ENCODE results near the gene ITGA5. TPM values are rescaled to one million over a fixed set of nuclear protein-coding genes. Genes with fewer than 3 reads are reported as not detected.

Gene ITGA5
- total RNA-seq, 1 donor from 2014 or later: 53.5 TPM

DNA sequence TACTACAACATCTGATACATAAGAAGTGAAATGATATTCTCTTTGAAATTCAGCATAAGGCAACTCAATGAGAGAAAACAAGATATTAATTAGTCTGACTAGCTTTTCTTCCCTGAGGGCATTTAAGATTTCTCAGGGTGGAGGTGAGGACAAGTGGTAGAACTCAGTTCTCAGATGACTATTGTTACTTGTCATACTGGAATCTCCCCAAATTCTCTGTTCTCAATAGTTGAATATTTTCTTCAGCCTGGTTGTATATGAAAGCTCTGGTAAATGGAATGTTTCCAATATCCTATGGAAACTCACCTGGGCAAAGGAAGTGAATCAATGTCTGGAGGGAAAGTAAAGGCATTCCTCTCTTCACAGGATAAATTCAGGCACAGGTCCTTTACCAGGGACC lies 18.2 kb upstream of the ITGA5 start:
- DNase-seq (ENCODE audit: missing footprints) (no peak), ATAC-seq (no peak)
- intact Hi-C loops (cut with DNase I): no loop called here

DNA sequence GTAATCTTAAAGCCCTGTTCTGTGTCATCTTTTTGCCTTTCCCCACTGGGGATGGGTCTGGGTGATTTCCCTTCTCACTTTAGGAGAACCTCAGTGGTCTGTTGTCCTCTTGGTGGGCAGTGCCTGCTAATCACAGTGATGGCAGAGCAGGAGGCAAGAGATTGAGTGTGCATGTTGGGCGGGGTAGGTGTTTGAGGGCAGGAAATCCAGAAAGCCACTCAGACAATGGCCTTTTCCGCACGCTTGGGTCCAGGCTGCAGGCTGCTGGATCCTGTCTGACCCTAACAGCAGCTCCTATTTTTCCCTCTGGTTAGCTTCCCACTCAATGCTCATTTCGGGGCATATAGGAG lies 13.7 kb upstream of the ITGA5 start:
- ATAC-seq (no peak), DNase-seq (ENCODE audit: missing footprints) (no peak)
- intact Hi-C loops (cut with DNase I): loop anchor here (2.0 kb wide), 1 partner anchor 14 kb away; the partner anchor contains the start of gene ITGA5

- DNase-seq (ENCODE audit: missing footprints) (no peak), ATAC-seq (peak; percentile 68)
- intact Hi-C loops (cut with DNase I): loop anchor here (2.0 kb wide), 1 partner anchor 13 kb away; the partner anchor contains the start of gene ITGA5
Measured at GRCh38 chr12:54431911-54432814, 13.1 kb upstream of the ITGA5 start.

- DNase-seq (ENCODE audit: missing footprints) (no peak), ATAC-seq (no peak)
- intact Hi-C loops (cut with DNase I): no loop called here
Measured at GRCh38 chr12:54430471-54431069, 11.5 kb upstream of the ITGA5 start.

DNA sequence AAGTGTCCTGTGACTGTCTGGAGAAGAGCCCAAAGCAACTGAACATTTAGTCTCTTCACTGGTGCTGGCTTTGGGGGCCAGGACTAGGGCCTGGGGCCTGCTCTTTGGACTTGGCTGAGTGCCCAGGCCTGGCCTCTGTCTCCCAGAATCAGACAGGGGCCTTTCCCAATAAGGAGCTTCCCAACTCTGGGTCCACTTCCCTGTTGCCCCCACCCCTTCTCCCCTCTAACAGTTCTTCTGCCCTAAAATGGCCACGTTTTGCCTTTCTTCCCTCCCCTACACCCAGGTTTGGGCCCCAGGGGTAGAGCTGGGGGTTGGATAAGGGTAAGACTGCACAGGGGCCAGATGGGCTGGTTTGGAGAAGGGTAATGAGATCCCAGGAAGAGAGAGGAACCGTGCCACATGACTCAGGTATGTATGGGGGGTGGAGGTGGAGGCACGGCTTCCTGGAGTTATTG lies 10.0 kb upstream of the ITGA5 start:
- DNase-seq (ENCODE audit: missing footprints) (no peak), ATAC-seq (no peak)
- intact Hi-C loops (cut with DNase I): no loop called here

DNA sequence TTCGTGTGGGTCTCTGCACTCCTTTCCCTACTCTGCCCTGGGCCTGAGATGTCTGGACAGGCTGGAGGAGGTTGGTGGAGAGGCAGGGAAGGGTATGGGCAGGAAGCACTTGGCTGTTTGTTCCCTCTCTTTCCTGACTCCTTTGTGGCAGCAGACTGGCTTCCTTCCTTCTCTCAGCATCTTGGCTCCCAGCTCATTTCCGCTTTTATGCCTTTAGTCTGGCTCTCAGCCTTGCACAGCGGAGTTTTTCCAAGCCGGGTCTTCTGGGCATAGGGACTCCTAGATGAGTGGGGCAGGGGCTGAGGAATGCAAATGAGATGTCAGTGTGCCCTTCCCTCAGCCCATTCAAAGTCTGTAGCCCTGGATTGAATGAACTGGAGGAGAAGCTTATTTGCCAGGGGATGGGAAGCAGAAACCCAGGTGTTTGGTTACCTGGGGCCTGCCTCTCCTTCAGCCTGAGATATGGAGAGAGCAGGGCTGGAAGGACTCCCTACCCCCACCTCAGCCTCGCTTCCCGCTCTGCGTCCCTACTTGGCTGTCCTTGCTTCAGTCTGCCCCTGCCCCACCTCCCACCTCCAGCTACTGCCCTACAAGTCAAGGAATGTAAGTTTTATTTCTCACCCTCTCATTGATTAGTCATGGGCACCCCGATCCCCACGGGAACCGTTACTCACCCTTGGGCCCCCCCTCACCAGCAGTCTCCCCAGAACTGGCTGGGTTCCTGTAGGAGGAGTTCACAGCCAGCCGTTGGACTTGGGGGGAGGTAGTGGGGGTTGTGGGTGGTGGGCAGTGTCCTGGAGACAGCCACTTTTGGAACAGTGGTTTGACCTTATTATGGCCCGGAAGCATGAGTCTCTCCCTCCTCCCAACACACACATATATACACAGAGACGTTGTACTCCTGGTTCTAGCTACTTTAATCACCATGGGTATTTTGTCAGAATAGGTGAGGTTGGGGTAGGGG lies 9.3 kb upstream of the ITGA5 start:
- no peak for DNase-seq (ENCODE audit: missing footprints)
- ATAC-seq: peak; percentile 10
- intact Hi-C loops (cut with DNase I): no loop called here

DNA sequence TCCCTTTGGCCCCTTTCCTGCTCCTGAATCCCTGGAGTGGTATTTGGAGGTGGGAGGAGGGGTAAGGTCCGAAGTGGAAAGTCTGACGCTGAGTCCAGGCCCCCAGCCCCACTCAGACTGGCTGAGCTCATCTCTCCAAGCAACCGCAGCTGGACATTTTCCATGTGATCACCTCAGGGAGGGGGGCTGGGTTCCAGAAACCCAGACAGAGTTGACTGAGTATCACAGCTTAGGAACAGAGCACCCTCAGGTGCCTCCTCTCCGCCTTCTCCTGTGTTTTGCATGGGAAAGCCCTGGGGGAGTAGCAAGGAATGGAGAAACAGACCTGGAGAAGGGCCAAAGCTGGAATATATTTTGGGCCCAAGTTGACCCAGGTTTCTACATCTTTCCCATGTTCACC lies 8.0 kb upstream of the ITGA5 start:
- DNase-seq (ENCODE audit: missing footprints): no peak

GRCh38 chr12:54426690-54427089 lies 7.6 kb upstream of the ITGA5 start:
- ATAC-seq (no peak), DNase-seq (ENCODE audit: missing footprints) (no peak)
- intact Hi-C loops (cut with DNase I): no loop called here

More for the DNA sequence above, 8.0 kb upstream of the ITGA5 start:
- intact Hi-C loops (cut with DNase I): no loop called here
- ATAC-seq: no peak

DNA sequence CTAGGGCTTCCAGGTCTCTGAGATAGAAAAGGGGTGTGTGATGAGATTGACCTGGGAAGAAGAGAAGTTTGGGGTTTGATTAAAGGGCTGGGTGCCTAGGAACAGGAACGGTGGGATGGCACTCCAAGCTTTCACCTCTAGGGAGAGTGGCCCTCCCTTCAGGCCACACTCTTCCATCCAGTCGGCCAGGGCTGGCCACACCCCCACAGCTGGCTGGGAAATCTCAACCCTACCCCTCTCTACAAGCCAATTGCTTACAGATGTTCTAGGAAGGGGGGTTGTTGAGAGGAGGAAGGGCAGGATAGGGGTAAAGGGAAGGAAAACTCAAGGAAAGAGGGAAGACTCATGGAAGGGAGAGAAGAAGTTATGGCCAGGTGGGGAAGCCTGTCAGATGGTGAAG lies 6.6 kb upstream of the ITGA5 start:
- ATAC-seq: peak; percentile 29
- no peak for DNase-seq (ENCODE audit: missing footprints)
- intact Hi-C loops (cut with DNase I): no loop called here

DNA sequence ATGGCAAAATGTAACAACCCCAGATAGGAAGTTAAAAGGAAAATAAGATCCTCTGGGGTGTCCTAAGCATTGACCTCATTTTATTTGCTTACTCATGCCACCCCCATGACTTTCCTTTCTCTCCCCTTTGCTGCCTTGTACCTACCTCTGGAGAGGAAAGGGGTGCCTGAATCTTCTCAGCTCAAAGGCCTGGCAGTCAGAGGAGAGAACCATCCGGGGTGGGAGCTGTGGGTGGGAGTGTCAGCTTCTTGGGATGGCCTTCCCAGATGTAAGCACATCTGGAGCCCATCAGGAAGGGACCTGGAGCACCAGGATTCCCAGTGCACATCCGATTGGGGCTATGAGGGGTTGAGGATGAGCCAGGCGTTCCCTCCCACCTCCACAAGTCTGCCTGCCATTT lies 5.2 kb upstream of the ITGA5 start:
- intact Hi-C loops (cut with DNase I): no loop called here
- ATAC-seq (no peak), DNase-seq (ENCODE audit: missing footprints) (no peak)

DNA sequence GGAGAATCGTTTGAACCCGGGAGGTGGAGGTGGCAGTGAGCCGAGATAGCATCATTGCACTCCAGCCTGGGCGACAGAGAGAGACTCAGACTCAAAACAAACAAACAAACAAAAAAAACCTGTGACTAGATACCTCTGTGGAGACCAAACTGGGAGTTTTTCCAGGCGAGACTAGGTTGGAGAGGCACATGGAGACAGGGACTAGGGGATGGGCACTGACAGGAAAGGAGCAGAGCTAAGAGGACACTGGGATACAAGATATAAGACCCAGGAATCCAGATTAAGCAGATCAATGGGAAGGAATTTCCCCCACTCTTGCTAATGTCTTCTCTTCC lies 4.7 kb upstream of the ITGA5 start:
- no peak for DNase-seq (ENCODE audit: missing footprints)
- ATAC-seq: no peak
- intact Hi-C loops (cut with DNase I): no loop called here

DNA sequence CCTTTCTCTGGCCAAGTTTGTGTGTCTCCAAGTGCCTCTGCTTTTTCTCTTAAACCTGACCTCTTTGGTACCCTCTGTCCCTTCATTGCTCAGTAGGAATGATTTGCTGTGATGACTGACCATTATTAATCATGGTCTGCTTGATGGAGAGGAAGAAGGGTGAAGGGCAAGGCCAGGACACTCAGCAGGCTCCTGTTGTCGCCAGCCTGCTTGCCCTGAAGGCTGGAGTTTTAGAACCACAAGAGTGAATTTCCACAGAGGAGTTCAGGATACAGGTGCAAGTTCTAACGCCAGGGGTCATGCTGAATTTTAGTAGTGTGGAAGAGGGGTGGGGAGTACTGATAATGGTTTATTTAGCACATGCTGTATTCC lies 2.8 kb upstream of the ITGA5 start:
- intact Hi-C loops (cut with DNase I): no loop called here
- DNase-seq (ENCODE audit: missing footprints) (no peak), ATAC-seq (no peak)

DNA sequence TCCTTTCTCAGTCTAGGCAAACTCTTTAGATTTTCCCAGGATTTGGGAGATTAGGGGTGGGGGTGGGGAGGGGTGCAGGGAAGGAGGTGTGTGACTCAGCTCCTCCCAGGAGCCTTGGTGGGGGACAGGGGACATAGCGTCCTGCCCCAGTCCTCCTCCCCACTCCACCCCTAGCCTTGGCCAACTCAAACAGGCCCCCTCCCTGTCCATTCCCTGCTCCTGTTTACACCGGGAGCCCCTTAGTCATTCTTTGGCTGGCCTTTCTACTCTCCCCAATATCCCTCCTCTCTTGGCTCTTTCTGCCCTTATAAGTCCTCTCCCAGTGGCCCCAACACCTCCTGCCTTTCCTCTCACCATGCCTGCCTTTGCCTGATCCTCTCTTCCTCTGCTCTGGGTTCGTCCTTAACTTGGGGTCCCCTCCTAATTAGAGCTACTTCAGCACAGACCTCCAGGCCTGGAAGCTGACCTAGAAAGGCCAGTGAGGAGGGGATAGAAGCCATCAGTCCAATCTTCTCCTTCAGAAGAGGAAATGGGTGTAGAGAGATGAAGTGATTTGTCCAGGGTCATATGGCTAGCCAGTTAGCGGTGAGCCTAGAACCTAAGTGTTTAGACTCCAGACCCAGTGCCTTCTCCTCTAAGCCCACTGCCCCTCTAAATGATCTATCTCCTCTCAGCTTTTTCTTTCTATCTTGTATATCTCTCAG lies 2.3 kb upstream of the ITGA5 start:
- DNase-seq (ENCODE audit: missing footprints) (peak; percentile 77), ATAC-seq (peak; percentile 83)
- intact Hi-C loops (cut with DNase I): no loop called here

GRCh38 chr12:54420766-54421144 lies 1.7 kb upstream of the ITGA5 start:
- ATAC-seq (peak; percentile 14), DNase-seq (ENCODE audit: missing footprints) (no peak)
- intact Hi-C loops (cut with DNase I): no loop called here

- DNase-seq (ENCODE audit: missing footprints): no peak
- no peak for ATAC-seq
- intact Hi-C loops (cut with DNase I): loop anchor here (2.0 kb wide), 1 partner anchor 14 kb away; no protein-coding TSS in a partner anchor
Measured at GRCh38 chr12:54418441-54419087, 502 bp downstream of the ITGA5 start.

DNA sequence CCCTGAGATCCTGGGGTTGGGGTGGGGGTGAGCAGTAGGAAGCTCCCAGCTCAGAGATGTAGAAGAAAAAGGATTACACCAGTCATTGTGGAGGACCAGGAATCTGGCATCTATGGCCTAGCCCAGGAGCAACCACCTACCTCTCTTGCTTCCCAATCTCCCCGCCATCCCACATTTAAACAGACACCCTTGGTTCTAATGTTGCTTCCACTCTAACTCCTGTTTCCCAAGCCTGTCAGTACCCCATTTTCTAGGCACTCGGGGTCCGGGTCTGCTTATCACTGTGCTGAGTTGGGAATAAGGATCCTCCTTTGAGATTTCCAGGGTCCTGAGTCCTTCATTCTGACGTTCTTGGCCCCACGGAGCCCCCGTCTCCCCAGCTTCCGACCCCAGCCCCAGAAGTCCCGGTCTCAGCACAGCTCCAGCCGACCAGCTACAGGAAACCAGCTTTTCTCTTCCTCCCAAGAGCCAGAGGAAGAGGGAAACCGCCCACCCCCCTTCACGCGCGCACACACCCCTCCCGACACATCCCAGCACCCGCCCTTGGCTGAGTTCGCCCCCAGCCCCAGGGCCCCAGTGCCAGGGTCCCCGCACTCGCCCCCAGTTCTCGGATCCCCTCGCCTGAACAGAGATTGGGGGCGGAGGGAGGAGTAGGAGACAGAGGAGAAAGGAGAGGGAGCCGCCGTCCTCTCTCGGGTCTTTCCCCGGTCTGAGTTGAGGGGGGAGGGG lies 1.2 kb downstream of the ITGA5 start:
- intact Hi-C loops (cut with DNase I): loop anchor here (2.0 kb wide), 1 partner anchor 15 kb away; no protein-coding TSS in a partner anchor
- DNase-seq (ENCODE audit: missing footprints) (no peak), ATAC-seq (no peak)

Measured in Right ventricle myocardium inferior (tissue), 1 donor.